ENCODE measurements around the gene GARIN6. TPM values are rescaled to one million over a fixed set of nuclear protein-coding genes. Genes with fewer than 3 reads are reported as not detected.

The GARIN6 gene
- total RNA-seq (ENCODE audit: low replicate concordance), result not detected in 2 replicates
- long read RNA-seq, result 0 reads

DNA sequence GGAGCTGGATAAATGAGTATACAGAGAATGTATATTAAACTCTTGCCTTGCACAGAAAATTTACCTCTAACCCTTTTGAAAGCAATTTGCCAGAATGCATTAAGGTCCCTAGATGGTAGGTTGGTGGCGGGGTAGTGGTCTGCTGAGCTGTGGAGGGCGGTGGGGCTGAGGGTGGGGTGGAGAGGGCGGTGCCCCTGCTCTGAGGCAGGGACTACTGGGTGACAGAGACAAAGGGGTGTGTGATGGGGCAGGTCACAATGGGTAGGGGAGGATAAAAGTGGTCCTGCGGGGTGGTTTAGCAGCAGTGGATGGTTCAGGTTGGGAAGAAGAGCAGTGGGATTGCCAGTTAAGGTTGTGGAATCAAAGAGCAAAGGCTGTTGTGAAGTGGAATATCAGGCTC is at the start of gene GARIN6:
Gene GARIN6, plus strand, starts transcription at position 301 of the 400 bp plus-strand sequence. CDS start 422 bp downstream, outside the sequence.
- Mint-ChIP-seq H3K27ac (no peak within 1 kb of the TSS), H3K9me3 (no peaks in the 10 kb centered on the region), H3K4me3 (no peak within 1 kb of the TSS), H3K36me3 (no peaks in the 10 kb centered on the region), H3K27me3 (no peaks in the 10 kb centered on the region), H3K4me1 (ENCODE audit: unreplicated experiment) (no peaks in the 10 kb centered on the region)
- DNase-seq (ENCODE audit: extremely low spot score, unreplicated experiment), result no peak
- TF ChIP-seq, protein P1, sequence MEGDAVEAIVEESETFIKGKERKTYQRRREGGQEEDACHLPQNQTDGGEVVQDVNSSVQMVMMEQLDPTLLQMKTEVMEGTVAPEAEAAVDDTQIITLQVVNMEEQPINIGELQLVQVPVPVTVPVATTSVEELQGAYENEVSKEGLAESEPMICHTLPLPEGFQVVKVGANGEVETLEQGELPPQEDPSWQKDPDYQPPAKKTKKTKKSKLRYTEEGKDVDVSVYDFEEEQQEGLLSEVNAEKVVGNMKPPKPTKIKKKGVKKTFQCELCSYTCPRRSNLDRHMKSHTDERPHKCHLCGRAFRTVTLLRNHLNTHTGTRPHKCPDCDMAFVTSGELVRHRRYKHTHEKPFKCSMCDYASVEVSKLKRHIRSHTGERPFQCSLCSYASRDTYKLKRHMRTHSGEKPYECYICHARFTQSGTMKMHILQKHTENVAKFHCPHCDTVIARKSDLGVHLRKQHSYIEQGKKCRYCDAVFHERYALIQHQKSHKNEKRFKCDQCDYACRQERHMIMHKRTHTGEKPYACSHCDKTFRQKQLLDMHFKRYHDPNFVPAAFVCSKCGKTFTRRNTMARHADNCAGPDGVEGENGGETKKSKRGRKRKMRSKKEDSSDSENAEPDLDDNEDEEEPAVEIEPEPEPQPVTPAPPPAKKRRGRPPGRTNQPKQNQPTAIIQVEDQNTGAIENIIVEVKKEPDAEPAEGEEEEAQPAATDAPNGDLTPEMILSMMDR (conservative IDR thresholded peaks at IDR 0.05), result no peak

DNA sequence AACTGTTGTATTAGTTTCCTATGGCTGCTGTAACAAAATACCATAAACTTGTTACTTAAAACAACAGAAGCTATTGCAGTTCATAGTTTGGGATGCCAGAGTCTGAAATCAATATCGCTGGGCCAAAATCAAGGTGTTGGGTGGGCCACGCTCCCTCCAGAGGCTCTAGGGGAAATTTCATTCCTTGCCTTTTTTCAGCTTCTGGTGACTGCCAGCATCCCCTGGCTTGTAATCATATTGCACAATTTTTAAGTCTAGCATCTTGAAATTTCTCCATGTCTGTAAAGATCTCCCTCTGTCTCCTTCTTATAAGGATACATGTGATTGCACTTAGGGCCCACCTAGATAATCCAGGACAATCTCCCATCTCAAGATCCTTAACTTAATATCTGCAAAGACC is 48.8 kb upstream of the GARIN6 start:
- H3K27ac Mint-ChIP-seq, result no peak overlapping the region
- peaks cover 4% of the 10 kb centered on the region for H3K27me3 Mint-ChIP-seq
- DNase-seq (ENCODE audit: extremely low spot score, unreplicated experiment), result no peak
- no peaks in the 10 kb centered on the region for H3K4me1 Mint-ChIP-seq (ENCODE audit: unreplicated experiment)
- TF ChIP-seq, protein P1 (conservative IDR thresholded peaks at IDR 0.05), result no peak
- H3K36me3 Mint-ChIP-seq, result no peaks in the 10 kb centered on the region
- no peaks in the 10 kb centered on the region for H3K9me3 Mint-ChIP-seq
- no peak overlapping the region for H3K4me3 Mint-ChIP-seq

DNA sequence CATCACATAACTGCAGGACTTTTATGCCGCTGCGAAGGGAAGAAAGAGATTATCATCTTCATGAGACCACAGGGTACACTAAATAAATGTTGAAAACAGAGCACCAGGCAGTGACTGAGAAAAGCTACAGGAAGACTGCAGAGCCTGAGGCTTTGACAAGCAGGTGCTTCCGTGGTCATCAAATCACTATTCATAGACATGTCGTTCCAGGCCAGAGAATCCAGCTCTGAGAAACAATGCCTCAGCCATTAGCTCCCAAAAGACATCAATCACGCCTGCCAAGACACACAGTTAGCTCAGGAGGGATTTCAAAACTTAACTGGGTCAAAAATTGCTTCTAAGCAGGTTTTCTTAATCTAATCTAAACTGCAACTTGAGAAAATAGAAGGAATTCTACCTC is 47.2 kb upstream of the GARIN6 start:
- no peak for DNase-seq (ENCODE audit: extremely low spot score, unreplicated experiment)
- Mint-ChIP-seq H3K9me3 (no peaks in the 10 kb centered on the region), H3K27me3 (peaks cover 4% of the 10 kb centered on the region), H3K36me3 (no peaks in the 10 kb centered on the region), H3K4me1 (ENCODE audit: unreplicated experiment) (no peaks in the 10 kb centered on the region), H3K4me3 (no peak overlapping the region), H3K27ac (no peak overlapping the region)
- TF ChIP-seq, protein P1 (conservative IDR thresholded peaks at IDR 0.05), result no peak

DNA sequence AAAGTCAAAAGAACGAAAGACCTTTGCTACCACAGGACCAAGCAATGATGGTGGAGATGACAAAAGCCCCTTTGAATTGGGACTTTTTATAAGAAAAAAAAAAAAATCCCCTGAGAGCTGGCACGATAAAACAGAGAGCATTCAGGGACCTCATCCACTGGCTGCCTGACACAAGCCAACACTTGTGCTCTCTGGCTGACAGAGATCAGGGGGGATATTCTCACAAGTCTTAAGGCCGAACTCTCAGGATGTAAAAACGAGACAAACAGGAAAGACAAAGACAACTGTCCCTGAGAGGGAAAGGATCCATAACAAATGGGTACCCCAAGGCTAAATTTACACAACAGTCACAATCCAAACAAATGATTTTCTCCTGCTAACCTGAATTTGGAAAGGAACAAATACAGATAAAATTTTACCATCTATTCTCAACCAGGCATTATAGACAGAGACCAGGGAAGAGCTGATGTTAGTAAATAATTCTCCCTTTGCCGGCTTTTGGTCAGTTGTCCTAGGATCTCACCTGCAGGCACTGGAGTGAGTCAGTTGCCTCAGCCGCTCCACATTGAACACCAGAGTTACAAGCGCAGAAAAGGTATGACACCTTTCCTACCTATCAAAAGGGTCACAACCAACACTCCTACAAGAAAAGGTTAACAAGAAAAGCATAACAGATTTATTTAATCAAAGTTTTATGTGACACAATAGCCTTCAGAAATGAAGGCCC is 37.9 kb upstream of the GARIN6 start:
- H3K27ac Mint-ChIP-seq, result no peak overlapping the region
- peaks cover 3% of the 10 kb centered on the region for H3K27me3 Mint-ChIP-seq
- no peaks in the 10 kb centered on the region for H3K4me1 Mint-ChIP-seq (ENCODE audit: unreplicated experiment)
- no peak for DNase-seq (ENCODE audit: extremely low spot score, unreplicated experiment)
- H3K36me3 Mint-ChIP-seq, result no peaks in the 10 kb centered on the region
- H3K9me3 Mint-ChIP-seq, result no peaks in the 10 kb centered on the region
- TF ChIP-seq, protein P1 (conservative IDR thresholded peaks at IDR 0.05), result no peak
- no peak overlapping the region for H3K4me3 Mint-ChIP-seq

DNA sequence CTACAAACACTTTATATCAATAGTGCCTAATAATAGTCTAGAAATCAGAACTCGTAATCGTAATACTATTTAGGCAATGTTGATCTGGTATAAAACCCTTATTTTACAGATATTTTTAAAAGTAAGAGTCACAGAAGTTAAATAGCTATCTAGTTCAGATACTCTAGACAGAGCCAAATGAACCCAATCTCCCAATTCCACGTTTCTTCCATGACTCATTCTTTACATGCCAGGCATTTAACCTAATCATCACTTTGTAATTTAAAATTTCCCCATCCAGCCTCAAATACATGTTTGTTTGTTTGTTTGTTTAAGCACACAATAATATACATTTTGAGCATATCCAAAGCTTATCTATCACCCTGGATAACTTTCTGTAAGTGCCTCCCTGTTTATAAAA is 36.4 kb upstream of the GARIN6 start:
- H3K4me1 Mint-ChIP-seq (ENCODE audit: unreplicated experiment), result no peaks in the 10 kb centered on the region
- DNase-seq (ENCODE audit: extremely low spot score, unreplicated experiment), result no peak
- no peak overlapping the region for H3K27ac Mint-ChIP-seq
- peaks cover 9% of the 10 kb centered on the region for H3K9me3 Mint-ChIP-seq
- H3K27me3 Mint-ChIP-seq, result peaks cover 7% of the 10 kb centered on the region
- no peaks in the 10 kb centered on the region for H3K36me3 Mint-ChIP-seq
- no peak overlapping the region for H3K4me3 Mint-ChIP-seq
- TF ChIP-seq, protein P1 (conservative IDR thresholded peaks at IDR 0.05), result no peak

All from type B pancreatic cell (in vitro differentiated cells).